ENCODE data around the gene TRPC1. TPM values are rescaled to one million over a fixed set of nuclear protein-coding genes. Genes with fewer than 3 reads are reported as not detected.
"Not testable (repeated sequence)": the region's sequence is repeated elsewhere in the genome, so short reads cannot be mapped to it uniquely, and the experiment has no call there.

Gene TRPC1
- total RNA-seq, 1 experiment from 2014 or later = 18.6 TPM

GRCh38 chr3:142709207-142709606, 14.6 kb upstream of the TRPC1 start:
- Histone ChIP-seq H3K27me3 (ENCODE audit: insufficient read depth, low read length) (no peaks in the 10 kb centered on the region), H3K56ac (ENCODE audit: insufficient read length, low read depth, low read length) (no peak overlapping the region), H4K91ac (ENCODE audit: insufficient read length, low read depth, low read length) (no peak overlapping the region), H4K20me1 (ENCODE audit: control insufficient read depth, insufficient read depth, insufficient read length) (no peaks in the 10 kb centered on the region), H3K79me1 (ENCODE audit: insufficient read depth, low read depth, low read length, poor library complexity, severe bottlenecking) (no peaks in the 10 kb centered on the region), H3K79me2 (ENCODE audit: insufficient read depth, low read length) (no peaks in the 10 kb centered on the region), H4K8ac (replicated peaks; ENCODE audit: insufficient read length, low read depth, low read length) (no peak overlapping the region), H2BK5ac (ENCODE audit: insufficient read length, low read length) (no peak overlapping the region), H2AFZ (ENCODE audit: low read length) (no peak overlapping the region), H2BK15ac (ENCODE audit: low read depth, low read length) (no peak overlapping the region), H3K4me1 (ENCODE audit: insufficient read depth, low read length) (no peaks in the 10 kb centered on the region), H3K14ac (ENCODE audit: insufficient read depth, low read length) (no peak overlapping the region), H3K4me2 (ENCODE audit: insufficient read depth, insufficient read length, low read length) (no peak overlapping the region), H3K9ac (ENCODE audit: extremely low read depth, insufficient read length, low read length) (no peak overlapping the region), H2AK5ac (ENCODE audit: insufficient read length, low read length) (no peak overlapping the region), H3T11ph (ENCODE audit: low read length) (no peak overlapping the region), H2BK120ac (ENCODE audit: low read depth, low read length, poor library complexity, severe bottlenecking) (no peak overlapping the region), H3K23me2 (ENCODE audit: insufficient read length, low read depth, low read length, poor library complexity, severe bottlenecking) (no peaks in the 10 kb centered on the region), H4K5ac (ENCODE audit: insufficient read length, low read depth, low read length) (no peak overlapping the region), H3K18ac (ENCODE audit: insufficient read length, low read depth, low read length) (no peak overlapping the region), H2BK12ac (ENCODE audit: insufficient read length, low read depth, low read length) (no peak overlapping the region), H3K27ac (ENCODE audit: insufficient read length, low read depth, low read length) (no peak overlapping the region), H3K23ac (ENCODE audit: insufficient read length, low read depth, low read length) (no peak overlapping the region), H3K4ac (ENCODE audit: low read depth, low read length) (no peak overlapping the region), H3K9me3 (ENCODE audit: control insufficient read depth, low read depth, low read length) (no peaks in the 10 kb centered on the region), H2BK20ac (ENCODE audit: low read depth, low read length, poor library complexity, severe bottlenecking) (no peak overlapping the region)
- H3K27me3 Mint-ChIP-seq (ENCODE audit: low read depth) = no peaks in the 10 kb centered on the region
- DNase-seq = no peak
- H3K36me3 Mint-ChIP-seq (ENCODE audit: insufficient read depth in 1 of 3, low read depth in 3 of 3) = no peaks in the 10 kb centered on the region
- no peak overlapping the region for H3K27ac Mint-ChIP-seq
- no peaks in the 10 kb centered on the region for H3K9me3 Mint-ChIP-seq
- no CpG with 5 or more reads among the region's 5 CpGs for WGBS (ENCODE audit: extremely low coverage, insufficient read length, low lambda C conversion rate)
- no peaks in the 10 kb centered on the region for H3K4me1 Mint-ChIP-seq
- TF ChIP-seq, protein P1, sequence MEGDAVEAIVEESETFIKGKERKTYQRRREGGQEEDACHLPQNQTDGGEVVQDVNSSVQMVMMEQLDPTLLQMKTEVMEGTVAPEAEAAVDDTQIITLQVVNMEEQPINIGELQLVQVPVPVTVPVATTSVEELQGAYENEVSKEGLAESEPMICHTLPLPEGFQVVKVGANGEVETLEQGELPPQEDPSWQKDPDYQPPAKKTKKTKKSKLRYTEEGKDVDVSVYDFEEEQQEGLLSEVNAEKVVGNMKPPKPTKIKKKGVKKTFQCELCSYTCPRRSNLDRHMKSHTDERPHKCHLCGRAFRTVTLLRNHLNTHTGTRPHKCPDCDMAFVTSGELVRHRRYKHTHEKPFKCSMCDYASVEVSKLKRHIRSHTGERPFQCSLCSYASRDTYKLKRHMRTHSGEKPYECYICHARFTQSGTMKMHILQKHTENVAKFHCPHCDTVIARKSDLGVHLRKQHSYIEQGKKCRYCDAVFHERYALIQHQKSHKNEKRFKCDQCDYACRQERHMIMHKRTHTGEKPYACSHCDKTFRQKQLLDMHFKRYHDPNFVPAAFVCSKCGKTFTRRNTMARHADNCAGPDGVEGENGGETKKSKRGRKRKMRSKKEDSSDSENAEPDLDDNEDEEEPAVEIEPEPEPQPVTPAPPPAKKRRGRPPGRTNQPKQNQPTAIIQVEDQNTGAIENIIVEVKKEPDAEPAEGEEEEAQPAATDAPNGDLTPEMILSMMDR (conservative IDR thresholded peaks at IDR 0.05) = no peak
- no peak overlapping the region for H3K4me3 Mint-ChIP-seq

DNA sequence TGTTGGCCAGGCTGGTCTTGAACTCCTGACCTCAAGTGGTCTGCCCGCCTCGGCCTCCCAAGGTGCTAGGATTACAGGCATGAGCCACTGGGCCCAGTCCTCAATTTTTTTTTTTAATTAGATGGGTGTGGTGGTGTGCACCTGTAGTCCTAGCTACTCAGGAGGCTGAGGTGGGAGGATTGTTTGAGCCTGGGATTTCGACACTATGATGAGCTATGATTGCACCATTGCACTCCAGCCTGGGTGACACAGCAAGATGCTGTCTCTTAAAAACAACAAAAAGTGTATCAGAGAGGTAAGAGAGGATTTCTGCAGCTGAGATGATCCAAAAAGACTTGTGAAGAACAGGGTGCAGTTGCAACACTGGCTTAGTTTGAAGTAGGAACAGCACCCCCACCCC, 9.0 kb upstream of the TRPC1 start:
- not testable (repeated sequence) for H3K9me3 Mint-ChIP-seq

More for the DNA sequence above, 9.0 kb upstream of the TRPC1 start:
- H3K23me2 ChIP-seq (ENCODE audit: insufficient read length, low read depth, low read length, poor library complexity, severe bottlenecking); H3T11ph ChIP-seq (ENCODE audit: low read length); H4K91ac ChIP-seq (ENCODE audit: insufficient read length, low read depth, low read length); H3K14ac ChIP-seq (ENCODE audit: insufficient read depth, low read length); H3K27me3 ChIP-seq (ENCODE audit: insufficient read depth, low read length); H4K20me1 ChIP-seq (ENCODE audit: control insufficient read depth, insufficient read depth, insufficient read length); H2BK120ac ChIP-seq (ENCODE audit: low read depth, low read length, poor library complexity, severe bottlenecking); H3K4ac ChIP-seq (ENCODE audit: low read depth, low read length); H3K23ac ChIP-seq (ENCODE audit: insufficient read length, low read depth, low read length); H2BK12ac ChIP-seq (ENCODE audit: insufficient read length, low read depth, low read length); H3K27ac ChIP-seq (ENCODE audit: insufficient read length, low read depth, low read length); DNase-seq; H4K5ac ChIP-seq (ENCODE audit: insufficient read length, low read depth, low read length); H3K4me3 Mint-ChIP-seq; H3K4me2 ChIP-seq (ENCODE audit: insufficient read depth, insufficient read length, low read length); H3K79me1 ChIP-seq (ENCODE audit: insufficient read depth, low read depth, low read length, poor library complexity, severe bottlenecking); H3K36me3 Mint-ChIP-seq (ENCODE audit: insufficient read depth in 1 of 3, low read depth in 3 of 3); H2AK5ac ChIP-seq (ENCODE audit: insufficient read length, low read length); H3K9me3 ChIP-seq (ENCODE audit: control insufficient read depth, low read depth, low read length); H3K18ac ChIP-seq (ENCODE audit: insufficient read length, low read depth, low read length); H4K8ac ChIP-seq (replicated peaks; ENCODE audit: insufficient read length, low read depth, low read length); H3K79me2 ChIP-seq (ENCODE audit: insufficient read depth, low read length); H2AFZ ChIP-seq (ENCODE audit: low read length); H2BK20ac ChIP-seq (ENCODE audit: low read depth, low read length, poor library complexity, severe bottlenecking); H3K4me1 ChIP-seq (ENCODE audit: insufficient read depth, low read length); H3K27me3 Mint-ChIP-seq (ENCODE audit: low read depth); H2BK5ac ChIP-seq (ENCODE audit: insufficient read length, low read length); H2BK15ac ChIP-seq (ENCODE audit: low read depth, low read length); H3K56ac ChIP-seq (ENCODE audit: insufficient read length, low read depth, low read length); H3K4me1 Mint-ChIP-seq; H3K9ac ChIP-seq (ENCODE audit: extremely low read depth, insufficient read length, low read length): not testable (repeated sequence)
- H3K27ac Mint-ChIP-seq = 0 out of 7 replicates have a peak overlapping the region, but pooled peaks of 1 of the 3 experiments have one; percentile 26
- WGBS (ENCODE audit: extremely low coverage, insufficient read length, low lambda C conversion rate) = no CpG with 5 or more reads among the region's 3 CpGs
